ENCODE measurements around the gene TMEM207. TPM values are rescaled to one million over a fixed set of nuclear protein-coding genes. Genes with fewer than 3 reads are reported as not detected.

The TMEM207 gene
- total and polyA plus RNA-seq, 2 of the 8 experiments (the other 6 are each of a cell fraction or from before 2014, with no cell fraction given), result not detected

GRCh38 chr3:190456770-190457169 lies 7.1 kb upstream of the TMEM207 start:
- H3K18ac ChIP-seq (ENCODE audit: extremely low read depth, low read length), result no peak overlapping the region
- no peak overlapping the region for H2BK20ac ChIP-seq (ENCODE audit: low read length)
- no peak overlapping the region for H4K8ac ChIP-seq (ENCODE audit: extremely low read depth, insufficient read depth, low read length)
- H3K36me3 ChIP-seq (ENCODE audit: control insufficient read depth in 2 of 4, insufficient read depth in 4 of 4, low read length in 3 of 4), result no peaks in the 10 kb centered on the region
- H3K79me2 ChIP-seq (ENCODE audit: control insufficient read depth in 1 of 2, insufficient read depth in 2 of 2, low read length in 2 of 2), result no peaks in the 10 kb centered on the region
- no peaks in the 10 kb centered on the region for H3K27me3 ChIP-seq (replicated peaks in 1 of 4; ENCODE audit: control insufficient read depth in 3 of 4, extremely low read depth in 1 of 4, insufficient read depth in 3 of 4, low read length in 3 of 4)
- H3K23me2 ChIP-seq (ENCODE audit: low read depth, low read length), result no peaks in the 10 kb centered on the region
- no peaks in the 10 kb centered on the region for H4K20me1 ChIP-seq (replicated peaks in 1 of 2; ENCODE audit: control insufficient read depth in 1 of 2, insufficient read depth in 2 of 2, low read length in 2 of 2)
- H3K79me1 ChIP-seq (ENCODE audit: low read depth, low read length), result no peaks in the 10 kb centered on the region
- no peak overlapping the region for H2BK5ac ChIP-seq (ENCODE audit: low read depth, low read length)
- H3K9me3 ChIP-seq (ENCODE audit: insufficient read depth in 2 of 2, low read depth in 1 of 2, low read length in 1 of 2), result no peaks in the 10 kb centered on the region
- no peak overlapping the region for H4K91ac ChIP-seq (replicated peaks; ENCODE audit: insufficient read length, low read length)
- H2BK15ac ChIP-seq (ENCODE audit: low read length), result no peak overlapping the region
- ChIA-PET CTCF (ENCODE audit: partially characterized antibody) (no interaction called here), POLR2A (ENCODE audit: partially characterized antibody) (no interaction called here)
- no peak overlapping the region for H4K5ac ChIP-seq (ENCODE audit: insufficient read length, low read depth, low read length)
- WGBS, 2 experiments (ENCODE audit: extremely low coverage in 1 of 2, insufficient coverage in 1 of 2, insufficient read length in 1 of 2, insufficient replicate concordance in 2 of 2, low coverage in 1 of 2, low lambda C conversion rate in 2 of 2, missing lambda C conversion rate in 1 of 2), result 95% methylated on average over 1 of the region's 1 CpG; no CpG with 5 or more reads in 1 of the 2 experiments
- TF ChIP-seq GTF2F1 (IDR thresholded peaks at IDR 0.05; ENCODE audit: borderline replicate concordance, low read depth, low read length) (no peak), TBP (IDR thresholded peaks at IDR 0.05; ENCODE audit: low read depth, low read length) (no peak), CTBP2 (IDR thresholded peaks at IDR 0.05; ENCODE audit: borderline replicate concordance, insufficient read depth, insufficient read length, low read length) (no peak), TCF12 (IDR thresholded peaks at IDR 0.05; ENCODE audit: low read depth, low read length) (no peak), SIRT6 (IDR thresholded peaks at IDR 0.05; ENCODE audit: low read length) (no peak), HDAC2 (IDR thresholded peaks at IDR 0.05; ENCODE audit: borderline replicate concordance in 1 of 2, low read depth in 2 of 2, low read length in 2 of 2) (no peak), SP2 (IDR thresholded peaks at IDR 0.05; ENCODE audit: low read length) (no peak), POU5F1 (IDR thresholded peaks at IDR 0.05; ENCODE audit: low read depth, low read length) (no peak)
- H2BK12ac ChIP-seq (ENCODE audit: low read depth, low read length), result no peak overlapping the region
- no peak overlapping the region for H3K27ac ChIP-seq (ENCODE audit: low read depth, low read length)
- DNase-seq (ENCODE audit: low read depth in 1 of 2, low spot score in 2 of 2), result no peak
- H3K23ac ChIP-seq (ENCODE audit: insufficient read length), result no peak overlapping the region
- no peak overlapping the region for H3K14ac ChIP-seq (ENCODE audit: insufficient read length)
- H2AK5ac ChIP-seq (ENCODE audit: low read depth, low read length), result no peak overlapping the region
- no peak overlapping the region for H3K4ac ChIP-seq (replicated peaks; ENCODE audit: insufficient read length, low read depth, low read length)
- H3K4me1 ChIP-seq (replicated peaks in 1 of 4; ENCODE audit: control insufficient read depth in 3 of 4, insufficient read depth in 4 of 4, low read length in 3 of 4), result no peaks in the 10 kb centered on the region
- no peak overlapping the region for H2AFZ ChIP-seq (ENCODE audit: low read length)
- H3K4me3 ChIP-seq (ENCODE audit: extremely low read depth in 1 of 4, insufficient read depth in 2 of 4, low read depth in 3 of 4, low read length in 4 of 4), result no peak overlapping the region
- H3K9ac ChIP-seq (replicated peaks in 1 of 4; ENCODE audit: extremely low read depth in 1 of 4, low read depth in 3 of 4, low read length in 3 of 4), result no peak overlapping the region
- FAIRE-seq, result no peak
- no peak overlapping the region for H3K56ac ChIP-seq (replicated peaks; ENCODE audit: insufficient read length, low read depth, low read length)
- H3K4me2 ChIP-seq (ENCODE audit: insufficient read depth in 1 of 2, low read depth in 2 of 2, low read length in 2 of 2), result no peak overlapping the region
- no peak overlapping the region for H2BK120ac ChIP-seq (replicated peaks; ENCODE audit: low read depth, low read length)

Measured in H1 (cell line).